NOMO-1 treated with DMSO at 0.1 percent for 48 hours (cell line): ENCODE results near the gene CAPN15.

ENCODE experiments used
- DNase-seq: peaks from one replicate; lab custom pipeline; 2025; ENCODE audit not compliant: unreplicated experiment; lab: John Stamatoyannopoulos, UW

CAPN15 gene

GRCh38 chr16:575354-576196 lies 48.1 kb downstream of the CAPN15 start:
- DNase-seq: no peak

GRCh38 chr16:576197-576822 lies 48.8 kb downstream of the CAPN15 start:
- no peak for DNase-seq

- DNase-seq: no peak
Observed at GRCh38 chr16:576823-577201, 49.3 kb downstream of the CAPN15 start.

GRCh38 chr16:577796-578195 lies 50.3 kb downstream of the CAPN15 start:
- no peak for DNase-seq

- no peak for DNase-seq
Observed at GRCh38 chr16:578232-578869, 50.8 kb downstream of the CAPN15 start.

GRCh38 chr16:578870-579405 lies 51.4 kb downstream of the CAPN15 start:
- DNase-seq: peak; percentile 79

GRCh38 chr16:580141-580945 lies 52.8 kb downstream of the CAPN15 start:
- DNase-seq: no peak

GRCh38 chr16:580946-581498 lies 53.5 kb downstream of the CAPN15 start:
- no peak for DNase-seq

GRCh38 chr16:582218-582613 lies 54.7 kb downstream of the CAPN15 start:
- no peak for DNase-seq

GRCh38 chr16:582614-583331 lies 55.3 kb downstream of the CAPN15 start:
- DNase-seq: no peak

- DNase-seq: no peak
Observed at GRCh38 chr16:583470-583814, 55.9 kb downstream of the CAPN15 start.

- no peak for DNase-seq
Observed at GRCh38 chr16:583815-584591, 56.5 kb downstream of the CAPN15 start.

GRCh38 chr16:585351-585750 lies 57.8 kb downstream of the CAPN15 start:
- no peak for DNase-seq

GRCh38 chr16:586047-586644 lies 58.6 kb downstream of the CAPN15 start:
- DNase-seq: no peak

- no peak for DNase-seq
Observed at GRCh38 chr16:586645-587590, 59.4 kb downstream of the CAPN15 start.

- peak; percentile 46 for DNase-seq
Observed at GRCh38 chr16:588639-588888, 61.1 kb downstream of the CAPN15 start.

GRCh38 chr16:588889-589657 lies 61.6 kb downstream of the CAPN15 start:
- DNase-seq: peak; percentile 90
